Right ventricle myocardium inferior (tissue), 1 donor: ENCODE measurements around the gene CPEB4. TPM values are rescaled to one million over a fixed set of nuclear protein-coding genes. Genes with fewer than 3 reads are reported as not detected.

Source experiments
- ATAC-seq: fragments of 200-7000 bp; cut with Tn5 transposase; one replicate; pipeline ENCODE4 v1.9.1; 2020; ENCODE audit warnings: mild to moderate bottlenecking, moderate library complexity
- DNase-seq: peaks from one replicate; pipeline ENCODE4 v3.0.0; 2021; ENCODE audit errors: missing footprints
- intact Hi-C: fragments of 100-400 bp; cut with DNase I; formaldehyde crosslinking; loops from one replicate; pipeline ENCODE4 v1.11.0; 2022
- total RNA-seq: library from RNA; stranded (reverse); fragmentation: NEBNext Ultra II Directional; extraction: Animal tissue kit (Norgen Biotek cat#: 25700); gene quantifications from one replicate; pipeline ENCODE4 v1.2.1, GENCODE V29; 2021
- donor health status: DM: no; HTN: yes; CAD: no; lungs with severe emphysema.

The CPEB4 gene
- total RNA-seq, 1 donor from 2014 or later, result 116 TPM

DNA sequence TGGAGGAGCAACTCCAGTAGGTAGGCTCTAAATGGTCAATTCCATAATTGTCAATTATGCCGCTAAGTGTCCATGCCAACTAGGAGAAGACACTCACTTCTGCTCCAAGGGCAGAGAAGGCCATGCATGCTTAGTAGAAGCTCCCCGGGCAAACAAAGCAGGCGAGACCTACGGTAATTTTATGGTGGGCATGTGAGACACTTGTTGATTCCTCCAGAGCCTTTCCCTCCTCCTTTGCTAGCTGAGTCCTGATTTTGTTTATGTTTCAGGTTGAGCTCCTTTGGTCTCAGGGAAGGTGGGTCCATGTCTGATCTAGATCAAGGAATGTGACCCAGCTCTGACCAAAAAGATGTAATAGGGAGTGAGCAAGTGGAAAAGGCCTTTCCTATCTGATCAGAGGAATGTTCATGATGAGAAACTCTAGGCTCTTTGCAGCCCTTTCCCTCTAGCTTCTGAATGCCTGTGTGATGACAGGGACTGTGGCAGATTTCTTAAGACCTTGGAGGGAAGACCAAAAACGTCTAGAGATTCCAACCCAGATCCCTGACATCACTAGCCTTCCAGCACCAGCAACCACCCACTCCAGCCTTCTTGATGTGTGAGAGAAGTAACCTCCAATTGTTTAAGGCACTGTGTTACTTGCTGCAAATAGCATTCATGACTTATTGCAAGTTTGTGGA lies 7.7 kb upstream of the CPEB4 start:
- ATAC-seq, result no peak
- intact Hi-C loops, result no loop called here
- no peak for DNase-seq

DNA sequence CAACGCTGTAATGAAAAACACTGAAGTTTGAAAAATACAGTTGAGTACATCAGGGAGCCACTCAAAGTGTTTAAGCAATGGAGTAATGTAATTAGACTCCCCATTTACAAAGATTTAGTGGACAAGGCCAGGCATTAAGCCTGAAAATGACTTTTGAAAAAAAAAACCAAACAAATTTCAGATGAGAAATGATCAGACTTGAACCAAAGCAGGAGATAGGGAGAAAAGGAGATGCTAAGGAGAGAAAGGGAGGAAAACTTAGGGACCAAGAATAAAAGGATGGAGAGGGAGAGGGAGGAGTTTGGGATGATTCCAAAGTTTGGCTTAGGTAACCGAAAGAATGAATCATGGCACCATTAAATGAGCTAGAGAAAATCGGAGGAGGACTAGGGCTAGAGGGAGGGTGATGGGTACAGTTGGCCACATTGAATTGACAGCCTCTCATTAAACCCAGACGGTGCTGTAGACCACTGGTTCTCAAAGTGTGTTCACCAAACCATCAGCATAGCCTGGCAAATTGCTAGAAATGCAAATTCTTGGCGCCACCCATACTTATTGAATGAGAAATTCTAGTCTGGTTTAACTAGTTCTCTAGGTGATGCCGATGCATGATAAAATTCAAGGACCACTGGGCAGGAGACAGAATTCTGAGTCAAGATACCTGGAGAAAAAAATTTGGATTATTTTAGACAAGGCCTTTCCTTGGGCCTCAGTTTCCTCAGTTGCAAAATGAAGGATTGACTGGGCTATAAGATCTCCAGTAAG lies 6.2 kb upstream of the CPEB4 start:
- intact Hi-C loops, result no loop called here
- no peak for ATAC-seq
- DNase-seq, result no peak

DNA sequence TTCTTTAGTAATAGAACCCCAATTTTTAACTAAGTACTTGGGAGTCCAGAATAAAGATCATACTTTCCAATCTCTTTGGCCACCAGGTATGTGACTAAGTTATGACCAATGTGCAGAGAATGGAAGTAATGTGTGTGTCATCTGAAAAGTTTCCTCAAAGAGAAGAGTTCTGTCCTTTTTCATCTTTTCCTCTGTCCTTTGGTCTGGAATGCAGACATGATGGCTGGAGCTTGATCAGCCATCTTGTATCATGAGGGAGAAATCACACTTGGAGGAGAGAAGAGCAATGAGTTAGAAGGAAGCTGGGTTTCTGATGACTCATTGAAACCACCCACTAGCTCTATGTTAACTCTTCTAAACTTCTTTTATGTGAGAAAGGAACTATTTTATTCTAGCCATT lies 5.5 kb upstream of the CPEB4 start:
- intact Hi-C loops, result no loop called here
- ATAC-seq, result no peak

DNA sequence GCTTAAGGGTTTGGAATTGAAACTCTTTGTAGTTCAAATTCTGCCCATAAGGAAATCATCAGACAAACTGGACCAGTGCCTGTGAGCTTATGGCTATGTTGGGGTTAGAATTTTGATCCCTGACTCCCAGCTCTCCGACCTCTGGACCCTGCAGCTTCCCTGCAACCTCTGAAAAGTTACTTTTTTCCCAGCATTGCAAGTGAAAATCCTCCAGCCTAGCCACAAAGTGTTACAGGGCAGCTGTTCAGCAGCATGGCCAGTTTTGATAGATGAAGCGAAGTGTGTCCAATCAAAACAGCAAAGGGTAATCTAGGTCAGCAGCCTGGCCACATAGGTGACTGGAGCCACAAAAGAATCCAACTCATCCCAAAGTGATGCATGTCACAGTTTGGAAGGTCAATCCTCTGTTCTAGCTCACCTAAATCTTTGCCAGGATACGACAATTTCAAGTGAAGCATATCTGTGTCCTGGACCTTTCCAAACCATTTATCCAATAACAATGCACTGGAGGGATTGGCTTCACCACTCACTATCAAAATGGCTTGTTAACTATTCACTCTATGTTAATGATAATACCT lies 4.7 kb upstream of the CPEB4 start:
- DNase-seq, result no peak
- intact Hi-C loops, result no loop called here

More for the DNA sequence above, 5.5 kb upstream of the CPEB4 start:
- no peak for DNase-seq

DNA sequence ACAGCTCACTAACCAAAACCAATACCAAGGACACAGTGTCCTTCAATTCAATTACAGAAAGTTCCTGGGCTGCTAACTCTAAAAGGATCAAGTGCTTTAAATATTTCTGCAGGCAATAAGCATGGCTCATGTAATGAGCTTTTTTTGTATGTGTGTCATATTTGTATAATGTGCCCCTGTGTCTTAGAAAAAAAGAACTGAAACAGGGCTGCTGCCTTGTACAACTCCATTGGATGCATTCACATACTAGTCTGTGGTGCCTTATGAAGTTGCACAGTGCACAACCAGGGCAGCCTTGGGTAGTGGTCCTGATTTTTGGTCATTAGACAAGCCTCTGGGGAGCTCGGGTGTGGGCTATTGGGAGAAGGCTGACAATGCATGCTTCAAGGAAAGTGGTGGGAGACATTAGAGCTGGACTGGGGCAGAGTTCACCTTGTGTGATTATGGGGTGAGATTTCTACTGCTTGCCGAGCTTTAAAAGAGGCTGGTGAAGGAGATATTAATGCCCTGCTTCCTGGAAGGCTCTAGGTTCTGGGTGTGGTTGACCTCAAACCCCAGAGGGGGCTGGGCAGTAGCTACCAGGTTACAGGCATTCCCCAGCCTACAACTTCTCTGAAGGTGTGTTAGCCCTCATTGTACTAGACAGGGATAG lies 3.6 kb upstream of the CPEB4 start:
- intact Hi-C loops, result loop anchor here (5.0 kb wide), 2 partner anchors 38 to 267 kb away; partner anchors contain the start of gene BOD1
- no peak for DNase-seq
- no peak for ATAC-seq

More for the DNA sequence above, 4.7 kb upstream of the CPEB4 start:
- no peak for ATAC-seq

DNA sequence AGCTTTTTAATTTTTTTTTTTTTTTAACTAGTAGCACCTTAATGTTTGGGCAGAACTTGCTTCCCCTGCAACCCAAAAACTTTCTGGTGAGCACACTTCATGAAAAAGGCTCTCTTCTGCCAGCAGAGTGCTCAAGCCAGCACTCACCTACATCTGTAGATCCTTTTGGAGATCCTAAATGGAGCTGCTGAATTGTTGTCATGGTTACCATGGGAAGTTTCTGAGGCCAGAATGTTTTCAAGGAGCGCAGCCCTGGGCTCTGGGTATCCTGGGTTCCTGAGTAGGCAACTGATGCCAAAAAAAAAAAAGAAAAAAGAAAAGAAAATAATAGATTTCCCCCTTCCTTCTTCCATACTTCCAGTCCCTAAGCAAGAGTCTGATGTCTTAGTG lies 3.1 kb upstream of the CPEB4 start:
- ATAC-seq, result no peak
- intact Hi-C loops, result loop anchor here (5.0 kb wide), 2 partner anchors 37 to 268 kb away; partner anchors contain the start of gene BOD1
- DNase-seq, result no peak

DNA sequence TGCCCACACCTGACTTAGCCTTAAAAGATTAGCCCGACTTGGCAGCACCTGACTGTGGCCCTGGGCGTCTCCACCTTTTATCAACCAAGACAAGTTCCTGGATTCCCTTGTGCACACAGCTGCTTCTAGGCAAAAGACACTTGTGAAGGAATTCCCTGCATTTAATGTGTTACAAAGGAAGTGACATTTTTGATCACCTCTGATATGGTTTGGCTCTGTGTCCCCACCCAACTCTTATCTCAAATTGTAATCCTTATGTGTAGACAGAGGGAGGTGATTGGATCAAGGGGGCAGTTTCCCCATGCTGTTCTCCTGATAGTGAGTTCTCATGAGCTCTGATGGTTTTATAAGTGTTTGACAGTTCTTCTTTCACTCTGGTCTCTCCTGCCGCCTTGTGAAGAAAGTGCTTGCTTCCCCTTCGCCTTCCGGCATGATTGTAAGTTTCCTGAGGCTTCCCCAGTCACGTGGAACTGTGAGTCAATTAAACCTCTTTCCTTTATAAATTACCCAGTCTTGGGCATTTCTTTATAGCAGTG lies 2.6 kb upstream of the CPEB4 start:
- no peak for DNase-seq
- ATAC-seq, result no peak
- intact Hi-C loops, result loop anchor here (5.0 kb wide), 2 partner anchors 37 to 268 kb away; partner anchors contain the start of gene BOD1

DNA sequence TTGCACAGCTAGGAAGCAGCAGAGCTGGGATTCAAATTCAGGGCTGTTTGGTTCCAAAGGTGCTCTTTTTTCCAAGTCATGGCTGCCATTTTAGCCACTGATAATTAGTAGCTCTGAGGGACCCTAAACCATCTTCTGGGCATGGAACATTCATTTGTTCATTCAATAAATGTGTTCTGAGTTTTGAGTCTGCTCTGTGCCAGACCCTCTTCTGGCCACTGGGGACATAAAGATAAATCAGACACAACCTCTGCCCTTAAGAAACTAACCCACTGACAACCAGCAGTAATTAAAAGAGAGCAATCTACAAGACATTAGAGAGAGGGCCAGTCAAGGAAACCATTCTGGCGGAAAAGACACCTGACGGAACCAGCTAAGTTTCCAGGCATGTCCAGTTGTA lies 2.0 kb upstream of the CPEB4 start:
- DNase-seq, result no peak
- ATAC-seq, result no peak
- intact Hi-C loops, result loop anchor here (5.0 kb wide), 2 partner anchors 36 to 269 kb away; partner anchors contain the start of gene BOD1

DNA sequence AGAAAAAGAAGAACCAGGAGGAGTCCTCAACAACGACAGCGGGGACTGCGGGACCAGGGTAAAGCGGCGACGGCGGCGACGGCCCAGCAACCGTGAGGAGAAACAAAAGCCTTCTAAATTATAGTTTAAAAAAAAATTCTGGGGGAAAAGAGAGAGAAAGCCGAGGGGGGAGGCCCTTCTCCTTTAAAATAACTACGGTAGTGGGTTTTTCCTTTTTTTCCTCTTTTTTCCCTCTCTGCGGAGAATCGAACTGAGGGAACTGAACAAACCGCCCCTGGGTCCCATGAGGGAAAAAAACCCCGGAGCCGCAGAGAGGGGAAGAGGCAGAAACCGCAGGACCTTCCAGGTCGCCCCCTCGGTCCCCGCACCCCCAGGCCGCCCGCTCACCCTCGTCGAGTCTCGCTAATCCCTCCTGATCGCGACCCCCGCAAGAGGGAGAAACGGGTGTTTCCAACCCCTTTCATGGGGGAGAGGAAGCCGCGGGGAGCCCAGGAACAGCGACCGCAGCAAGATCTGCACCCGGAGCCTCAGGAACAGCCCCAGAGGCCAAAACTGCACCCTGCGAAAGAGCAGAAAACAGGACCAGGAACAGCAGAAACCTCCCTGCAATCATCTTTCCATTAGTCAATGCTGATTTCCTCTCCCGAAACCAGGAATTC lies 453 bp downstream of the CPEB4 start:
- intact Hi-C loops, result loop anchor here (2.0 to 5.0 kb wide), 3 partner anchors 34 to 271 kb away; partner anchors contain the start of gene BOD1
- ATAC-seq (no peak), DNase-seq (no peak)

DNA sequence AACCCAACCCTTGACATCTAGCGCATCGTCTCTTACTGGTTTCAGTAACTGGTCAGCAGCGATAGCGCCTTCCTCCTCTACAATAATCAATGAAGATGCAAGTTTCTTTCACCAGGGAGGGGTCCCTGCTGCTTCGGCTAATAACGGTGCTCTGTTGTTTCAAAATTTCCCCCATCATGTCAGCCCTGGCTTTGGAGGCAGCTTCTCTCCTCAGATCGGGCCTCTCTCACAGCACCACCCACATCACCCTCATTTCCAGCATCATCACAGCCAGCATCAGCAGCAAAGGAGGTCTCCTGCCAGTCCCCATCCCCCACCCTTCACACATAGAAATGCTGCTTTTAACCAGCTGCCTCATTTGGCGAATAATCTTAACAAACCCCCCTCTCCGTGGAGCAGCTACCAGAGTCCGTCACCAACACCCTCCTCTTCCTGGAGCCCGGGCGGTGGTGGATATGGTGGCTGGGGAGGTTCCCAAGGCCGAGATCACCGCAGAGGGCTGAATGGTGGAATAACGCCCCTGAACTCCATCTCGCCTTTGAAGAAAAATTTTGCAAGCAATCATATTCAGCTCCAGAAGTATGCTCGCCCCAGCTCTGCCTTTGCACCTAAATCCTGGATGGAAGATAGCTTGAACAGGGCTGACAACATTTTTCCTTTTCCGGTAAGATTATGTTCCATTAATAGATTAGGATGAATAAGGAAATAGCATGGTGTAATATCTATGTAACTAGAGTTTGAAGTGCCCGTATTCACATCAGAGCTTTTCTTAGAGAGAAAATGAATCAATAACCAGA lies 2.2 kb downstream of the CPEB4 start:
- ATAC-seq (no peak), DNase-seq (no peak)
- intact Hi-C loops, result loop anchor here (1.0 to 10.0 kb wide), 4 partner anchors 47 to 206 kb away; no protein-coding TSS in a partner anchor

DNA sequence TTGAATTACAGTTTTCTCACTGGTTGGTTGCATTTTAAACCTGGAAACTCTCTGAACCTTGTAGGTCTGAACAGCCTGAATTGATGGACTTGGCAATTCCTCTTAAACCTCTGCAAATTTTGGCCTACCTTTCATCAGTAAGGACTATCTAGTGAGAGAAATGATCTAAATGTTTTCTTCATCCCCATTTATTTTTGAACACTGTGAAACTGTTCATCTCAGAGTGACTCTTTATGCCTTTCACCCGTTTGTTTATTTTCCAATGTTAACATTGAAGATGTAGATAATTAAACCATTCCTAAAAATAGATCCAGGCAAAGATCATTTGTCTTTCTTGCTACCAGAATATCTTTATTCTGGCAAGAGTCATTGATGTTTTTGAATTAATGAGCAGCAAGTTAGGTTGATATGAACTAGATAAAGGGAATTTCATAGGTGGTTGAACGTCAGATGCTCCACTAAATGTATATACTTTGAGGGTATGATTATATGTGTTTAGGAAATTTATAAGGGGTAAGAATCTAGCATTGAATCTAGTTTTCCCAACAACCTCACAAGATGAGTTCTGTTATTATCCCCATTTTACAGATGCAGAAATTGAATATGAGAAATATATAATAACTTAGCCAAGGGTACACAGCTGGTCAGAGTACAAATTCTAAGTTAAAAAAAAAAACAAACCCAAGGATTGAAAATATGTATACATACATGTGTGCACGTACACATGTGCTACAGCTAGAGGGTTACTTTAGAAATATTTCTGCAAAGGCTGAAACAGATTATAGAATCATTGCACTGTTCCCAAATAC lies 3.4 kb downstream of the CPEB4 start:
- no peak for ATAC-seq
- intact Hi-C loops, result loop anchor here (2.0 to 10.0 kb wide), 3 partner anchors 46 to 207 kb away; no protein-coding TSS in a partner anchor
- no peak for DNase-seq

DNA sequence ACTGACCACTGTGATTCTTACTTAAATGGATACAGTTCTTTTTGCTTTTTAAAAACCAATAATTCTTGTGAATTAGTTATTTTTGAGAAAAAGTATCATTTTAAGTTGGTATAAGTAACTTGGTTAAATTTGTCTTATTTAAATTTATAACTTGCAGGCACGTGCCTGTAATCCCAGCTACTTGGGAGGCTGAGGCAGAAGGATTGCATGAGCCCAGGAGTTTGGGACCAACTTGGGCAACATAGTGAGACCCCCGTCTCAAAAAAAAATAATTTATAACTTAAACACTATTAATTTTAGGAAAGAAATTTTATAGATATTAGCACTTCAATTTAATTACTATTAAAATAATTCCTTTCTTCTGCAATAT lies 5.0 kb downstream of the CPEB4 start:
- DNase-seq (no peak), ATAC-seq (no peak)
- intact Hi-C loops, result loop anchor here (5.0 to 10.0 kb wide), 2 partner anchors 44 to 208 kb away; no protein-coding TSS in a partner anchor

DNA sequence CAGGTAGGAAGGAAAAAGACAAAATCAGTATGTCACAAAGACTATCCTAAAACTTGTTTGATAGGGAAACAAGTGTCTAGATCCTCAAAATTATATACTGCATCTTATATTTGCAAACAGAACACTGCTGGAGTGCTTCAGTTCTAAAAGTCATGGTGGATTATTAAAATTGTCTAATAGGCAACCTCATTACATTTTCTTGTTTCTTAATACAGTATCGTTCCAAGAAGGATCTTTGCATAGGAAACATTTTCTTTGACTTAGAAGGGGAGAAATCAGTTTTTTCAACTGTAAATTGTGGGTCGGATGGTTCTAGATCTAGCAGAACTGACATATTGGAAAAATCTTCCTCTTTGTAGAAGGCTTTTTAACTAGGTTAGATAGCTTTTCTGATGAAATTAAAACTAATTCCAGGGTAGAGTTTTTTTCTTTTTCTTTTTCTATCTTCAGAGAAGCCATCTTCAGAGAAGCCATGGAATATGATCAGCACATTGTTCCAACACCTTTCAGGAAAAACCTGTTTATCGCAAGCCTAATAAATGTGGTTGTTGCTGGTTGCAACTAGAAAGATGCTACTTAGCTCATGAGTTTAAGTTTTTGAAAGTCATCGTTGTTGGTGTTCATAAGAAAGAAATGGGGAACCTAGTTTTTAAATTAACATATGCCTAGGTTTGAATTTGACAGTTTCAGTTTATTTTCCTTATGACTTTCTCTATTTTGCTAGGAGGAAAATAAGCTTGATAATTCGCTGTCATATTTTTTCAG lies 7.4 kb downstream of the CPEB4 start:
- DNase-seq, result no peak
- no peak for ATAC-seq
- intact Hi-C loops, result loop anchor here (2.0 to 10.0 kb wide), 2 partner anchors 13 to 211 kb away; no protein-coding TSS in a partner anchor

DNA sequence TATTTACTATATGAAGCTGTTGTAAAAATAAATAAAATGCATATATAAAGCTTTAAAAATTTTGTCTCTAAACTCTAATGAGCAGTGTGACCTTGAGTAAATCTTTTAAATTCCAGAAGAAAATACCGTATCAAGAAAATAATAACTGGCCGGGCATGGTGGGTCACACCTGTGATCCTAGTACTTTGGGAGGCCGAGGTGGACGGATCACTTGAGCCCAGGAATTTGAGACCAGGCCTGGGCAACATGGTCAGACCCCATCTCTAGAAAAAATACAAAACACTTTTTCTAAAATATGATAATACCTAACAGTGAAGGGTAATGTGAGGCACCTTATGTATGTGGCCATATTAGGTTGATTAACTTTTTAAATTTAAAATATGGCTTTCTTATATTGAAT lies 8.5 kb downstream of the CPEB4 start:
- ATAC-seq (no peak), DNase-seq (no peak)
- intact Hi-C loops, result loop anchor here (10.0 kb wide), 1 partner anchor 212 kb away; no protein-coding TSS in a partner anchor

DNA sequence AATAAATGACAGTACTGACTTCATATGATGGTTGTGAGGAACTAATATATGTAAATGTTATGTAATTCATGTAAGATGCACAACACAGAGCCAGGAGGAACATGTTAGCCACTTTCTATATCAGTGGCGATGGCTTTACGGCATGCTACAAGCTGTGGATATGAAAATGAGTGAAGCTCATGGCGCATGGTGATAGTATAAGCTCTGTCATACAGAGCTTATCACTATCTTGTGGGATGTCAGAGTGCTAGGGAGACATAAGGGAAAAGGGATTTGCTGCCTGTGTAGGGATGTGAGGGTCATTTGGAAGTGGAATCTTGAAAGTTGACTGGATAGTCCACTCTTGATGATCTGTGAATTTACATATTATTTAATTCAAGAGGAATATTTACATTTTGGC lies 13.6 kb downstream of the CPEB4 start:
- intact Hi-C loops, result no loop called here
- ATAC-seq (no peak), DNase-seq (no peak)

DNA sequence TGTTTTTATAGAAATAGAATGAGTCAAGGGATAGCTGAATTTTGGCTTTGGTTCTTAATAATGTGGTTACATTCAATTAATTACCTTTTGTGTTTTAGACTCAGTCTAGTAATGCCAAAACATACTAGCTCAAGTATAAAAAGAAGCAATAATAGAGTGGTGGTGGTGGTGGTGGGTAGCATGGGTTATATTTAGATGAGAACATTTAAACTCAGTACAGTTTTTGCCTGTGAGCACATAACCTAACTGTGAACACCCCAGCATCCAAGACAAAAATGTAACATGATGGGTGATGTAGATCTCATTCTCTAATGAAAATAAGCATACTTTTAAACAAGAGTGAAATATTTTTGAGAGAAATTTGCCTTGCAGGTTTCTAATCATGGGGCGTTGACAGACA lies 14.2 kb downstream of the CPEB4 start:
- ATAC-seq (no peak), DNase-seq (no peak)
- intact Hi-C loops, result no loop called here
